Caco-2 (cell line): ENCODE data around the gene DEDD2. TPM values are rescaled to one million over a fixed set of nuclear protein-coding genes. Genes with fewer than 3 reads are reported as not detected.

Source experiments
- BruUV-seq: library from RNA; stranded (reverse); fragments of 400-500 nt; replicated peaks from 2 replicates; lab custom pipeline; 2021; lab: Mats Ljungman, UMichigan
- CTCF ChIA-PET: fragments of 300-600 bp; sonication (Branson Sonifier 250); formaldehyde crosslinking; loops from one replicate; lab custom pipeline; 2022; ENCODE audit warnings: antibody characterized with exemption; lab: Charles Lee
- POLR2A ChIA-PET: fragments of 300-600 bp; sonication (Branson Sonifier 250); formaldehyde crosslinking; loops from one replicate; lab custom pipeline; 2022; ENCODE audit warnings: antibody characterized with exemption; lab: Charles Lee
- DNase-seq, 2 experiments: peaks; one replicate each; pipeline versions ENCODE4 v3.0.0 to v3.0.0-alpha.2; 2020 to 2022
- H3K27me3 ChIP-seq: replicated peaks from 2 replicates; pipeline ENCODE4 v1.6.0; 2011; ENCODE audit warnings: low read length; ENCODE audit not compliant: control insufficient read depth, insufficient read depth
- H3K36me3 ChIP-seq: 2 replicates; pipeline ENCODE4 v1.5.1; 2011; ENCODE audit warnings: low read length; ENCODE audit not compliant: control insufficient read depth, insufficient read depth
- H3K4me1 ChIP-seq: fragments of 250-450 bp; sonication (Bioruptor Pico); 2 replicates; pipeline ENCODE4 v1.5.1; 2020; ENCODE audit warnings: mild to moderate bottlenecking
- H3K4me3 ChIP-seq: 2 replicates; pipeline ENCODE4 v1.5.1; 2011; ENCODE audit warnings: low read depth, mild to moderate bottlenecking, control low read depth, low read length
- H3K9me3 ChIP-seq: fragments of 250-450 bp; sonication (Bioruptor Pico); 2 replicates; pipeline ENCODE4 v1.5.1; 2020; ENCODE audit warnings: mild to moderate bottlenecking, moderate library complexity
- H3K27ac Mint-ChIP-seq: one replicate; pipeline ENCODE4 v1.8.0; 2022; ENCODE audit warnings: mixed read lengths; ENCODE audit not compliant: unreplicated experiment
- H3K27me3 Mint-ChIP-seq: one replicate; pipeline ENCODE4 v1.8.0; 2022; ENCODE audit warnings: mixed read lengths; ENCODE audit not compliant: insufficient read depth, unreplicated experiment
- H3K36me3 Mint-ChIP-seq: one replicate; pipeline ENCODE4 v1.8.0; 2022; ENCODE audit warnings: mild to moderate bottlenecking, mixed read lengths; ENCODE audit not compliant: insufficient read depth, unreplicated experiment
- H3K4me1 Mint-ChIP-seq: one replicate; pipeline ENCODE4 v1.8.0; 2022; ENCODE audit warnings: low read depth, mixed read lengths; ENCODE audit not compliant: unreplicated experiment
- H3K4me3 Mint-ChIP-seq: one replicate; pipeline ENCODE4 v1.8.0; 2022; ENCODE audit warnings: mild to moderate bottlenecking, moderate library complexity, mixed read lengths; ENCODE audit not compliant: unreplicated experiment
- H3K9me3 Mint-ChIP-seq: one replicate; pipeline ENCODE4 v1.8.0; 2022; ENCODE audit warnings: mixed read lengths; ENCODE audit not compliant: unreplicated experiment
- intact Hi-C: fragments of 100-400 bp; cut with micrococcal nuclease; formaldehyde crosslinking; loops from one replicate; pipeline ENCODE4 v1.10.0; 2022; ENCODE audit not compliant: unreplicated experiment
- total RNA-seq: library from RNA; stranded (reverse); gene quantifications from 2 replicates; pipeline ENCODE4 v1.2.3, GENCODE V29; 2022
- TF ChIP-seq, protein P1 (sequence below), 2 experiments: fragments of 200-600 bp in 1 of 2; IDR thresholded peaks; 1 replicate in 1 of 2; 2 replicates in 1 of 2; pipeline versions ENCODE4 v1.5.1 to v1.8.0; 2011 to 2022; ENCODE audit warnings: antibody characterized with exemption in 1 of 2, control low read depth in 1 of 2, inconsistent platforms in 1 of 2, low read depth in 1 of 2, low read length in 1 of 2, mild to moderate bottlenecking in 1 of 2, moderate library complexity in 1 of 2; ENCODE audit not compliant: insufficient read depth in 1 of 2, severe bottlenecking in 1 of 2, unreplicated experiment in 1 of 2

Gene DEDD2
- total RNA-seq, 1 experiment from 2014 or later, result 31.2 TPM

DNA sequence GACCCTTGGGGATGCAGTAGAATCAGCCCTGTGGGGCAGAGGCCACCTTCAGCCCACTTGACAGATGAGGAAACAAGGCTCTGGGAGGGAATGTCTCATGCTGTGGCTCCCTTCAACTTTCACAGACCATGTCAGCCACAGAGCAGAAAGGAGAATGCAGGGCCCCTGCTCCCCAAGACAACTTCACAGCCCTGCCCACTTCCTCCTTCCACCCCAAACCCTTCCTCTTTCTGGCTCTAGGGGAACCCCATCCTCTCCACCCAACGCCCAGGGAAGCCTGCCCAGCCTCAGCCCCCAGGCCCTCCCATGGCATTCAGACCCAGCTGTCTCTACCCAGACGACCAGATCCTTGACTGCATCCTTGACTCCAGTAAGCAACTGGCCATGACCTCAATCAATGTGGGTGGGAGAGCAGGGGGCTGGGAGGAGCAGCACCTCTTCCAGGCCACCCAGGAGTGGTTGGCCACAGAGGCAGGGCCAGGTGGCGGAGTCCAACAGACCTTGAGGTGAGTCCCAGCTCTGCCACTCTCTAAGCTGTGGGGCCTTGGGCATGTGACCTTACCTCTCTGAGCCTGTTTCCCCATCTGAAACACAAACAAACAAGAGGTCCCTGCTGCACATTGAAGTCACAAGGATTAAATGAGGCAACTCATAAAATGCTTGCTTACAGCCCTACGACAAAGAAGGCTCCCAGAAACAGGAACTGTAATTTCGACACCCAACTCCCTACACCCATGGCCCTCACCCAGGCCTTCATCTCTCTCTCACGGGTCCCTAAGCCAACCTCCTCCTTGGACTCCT is 15.8 kb downstream of the DEDD2 start:
- Mint-ChIP-seq H3K36me3 (peaks cover 60% of the 10 kb centered on the region), H3K27ac (no peak overlapping the region), H3K27me3 (no peaks in the 10 kb centered on the region), H3K9me3 (no peaks in the 10 kb centered on the region), H3K4me1 (no peaks in the 10 kb centered on the region), H3K4me3 (no peak overlapping the region)
- no peak for DNase-seq
- no peaks in the 10 kb centered on the region for H3K9me3 ChIP-seq
- CTCF ChIA-PET, result no interaction called here
- TF ChIP-seq, protein P1, sequence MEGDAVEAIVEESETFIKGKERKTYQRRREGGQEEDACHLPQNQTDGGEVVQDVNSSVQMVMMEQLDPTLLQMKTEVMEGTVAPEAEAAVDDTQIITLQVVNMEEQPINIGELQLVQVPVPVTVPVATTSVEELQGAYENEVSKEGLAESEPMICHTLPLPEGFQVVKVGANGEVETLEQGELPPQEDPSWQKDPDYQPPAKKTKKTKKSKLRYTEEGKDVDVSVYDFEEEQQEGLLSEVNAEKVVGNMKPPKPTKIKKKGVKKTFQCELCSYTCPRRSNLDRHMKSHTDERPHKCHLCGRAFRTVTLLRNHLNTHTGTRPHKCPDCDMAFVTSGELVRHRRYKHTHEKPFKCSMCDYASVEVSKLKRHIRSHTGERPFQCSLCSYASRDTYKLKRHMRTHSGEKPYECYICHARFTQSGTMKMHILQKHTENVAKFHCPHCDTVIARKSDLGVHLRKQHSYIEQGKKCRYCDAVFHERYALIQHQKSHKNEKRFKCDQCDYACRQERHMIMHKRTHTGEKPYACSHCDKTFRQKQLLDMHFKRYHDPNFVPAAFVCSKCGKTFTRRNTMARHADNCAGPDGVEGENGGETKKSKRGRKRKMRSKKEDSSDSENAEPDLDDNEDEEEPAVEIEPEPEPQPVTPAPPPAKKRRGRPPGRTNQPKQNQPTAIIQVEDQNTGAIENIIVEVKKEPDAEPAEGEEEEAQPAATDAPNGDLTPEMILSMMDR (IDR thresholded peaks at IDR 0.05; ENCODE audit: insufficient read depth in 1 of 2, low read depth in 1 of 2, low read length in 1 of 2, severe bottlenecking in 1 of 2, unreplicated experiment in 1 of 2), result no peak
- H3K4me1 ChIP-seq, result no peaks in the 10 kb centered on the region
- intact Hi-C loops, result no loop called here
- no TSS peak for BruUV-seq
- no peak overlapping the region for H3K4me3 ChIP-seq
- H3K27me3 ChIP-seq, result no peaks in the 10 kb centered on the region
- peaks cover 6% of the 10 kb centered on the region for H3K36me3 ChIP-seq
- POLR2A ChIA-PET, result no interaction called here

DNA sequence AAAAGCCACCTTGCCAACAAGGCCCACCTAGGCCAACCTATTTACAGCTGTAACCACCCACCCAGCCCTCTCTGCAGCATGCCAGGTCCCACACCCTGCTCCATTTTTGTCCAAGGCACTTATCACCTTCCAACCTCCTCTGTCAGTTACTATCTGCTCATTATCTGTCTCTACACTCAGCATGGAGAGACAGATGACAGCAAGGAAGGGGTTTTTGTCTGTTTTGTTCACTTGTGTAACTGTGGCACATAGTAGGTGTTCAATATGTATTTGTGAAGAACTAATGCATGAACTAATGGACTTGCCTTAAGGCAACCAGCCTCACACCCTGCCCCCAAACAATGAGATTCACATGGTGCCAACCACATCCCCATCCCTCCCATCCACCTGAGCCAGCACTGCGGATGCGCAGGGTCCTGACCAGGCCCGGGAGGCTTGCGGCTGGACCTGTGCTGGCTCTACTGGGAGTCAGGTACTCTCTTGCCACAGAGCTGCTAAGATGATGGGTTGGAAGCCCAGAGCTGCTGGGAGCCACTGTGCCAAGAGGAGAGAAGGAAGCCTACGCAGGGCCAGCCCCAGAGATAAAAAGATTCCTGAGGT is 17.3 kb downstream of the DEDD2 start:
- DNase-seq, result no peak
- Mint-ChIP-seq H3K4me1 (no peaks in the 10 kb centered on the region), H3K27ac (no peak overlapping the region), H3K27me3 (no peaks in the 10 kb centered on the region), H3K9me3 (no peaks in the 10 kb centered on the region), H3K36me3 (peaks cover 53% of the 10 kb centered on the region), H3K4me3 (no peak overlapping the region)
- H3K4me3 ChIP-seq, result no peak overlapping the region
- intact Hi-C loops, result no loop called here
- H3K27me3 ChIP-seq, result no peaks in the 10 kb centered on the region
- H3K4me1 ChIP-seq, result no peaks in the 10 kb centered on the region
- H3K9me3 ChIP-seq, result no peaks in the 10 kb centered on the region
- TF ChIP-seq, protein P1 (IDR thresholded peaks at IDR 0.05; ENCODE audit: insufficient read depth in 1 of 2, low read depth in 1 of 2, low read length in 1 of 2, severe bottlenecking in 1 of 2, unreplicated experiment in 1 of 2), result no peak
- peaks cover 6% of the 10 kb centered on the region for H3K36me3 ChIP-seq
- CTCF ChIA-PET, result interaction anchor here (0.6 kb wide), 1 partner anchor 184 kb away, joined by 3 read pairs; no protein-coding TSS in a partner anchor
- no TSS peak for BruUV-seq
- POLR2A ChIA-PET, result no interaction called here

DNA sequence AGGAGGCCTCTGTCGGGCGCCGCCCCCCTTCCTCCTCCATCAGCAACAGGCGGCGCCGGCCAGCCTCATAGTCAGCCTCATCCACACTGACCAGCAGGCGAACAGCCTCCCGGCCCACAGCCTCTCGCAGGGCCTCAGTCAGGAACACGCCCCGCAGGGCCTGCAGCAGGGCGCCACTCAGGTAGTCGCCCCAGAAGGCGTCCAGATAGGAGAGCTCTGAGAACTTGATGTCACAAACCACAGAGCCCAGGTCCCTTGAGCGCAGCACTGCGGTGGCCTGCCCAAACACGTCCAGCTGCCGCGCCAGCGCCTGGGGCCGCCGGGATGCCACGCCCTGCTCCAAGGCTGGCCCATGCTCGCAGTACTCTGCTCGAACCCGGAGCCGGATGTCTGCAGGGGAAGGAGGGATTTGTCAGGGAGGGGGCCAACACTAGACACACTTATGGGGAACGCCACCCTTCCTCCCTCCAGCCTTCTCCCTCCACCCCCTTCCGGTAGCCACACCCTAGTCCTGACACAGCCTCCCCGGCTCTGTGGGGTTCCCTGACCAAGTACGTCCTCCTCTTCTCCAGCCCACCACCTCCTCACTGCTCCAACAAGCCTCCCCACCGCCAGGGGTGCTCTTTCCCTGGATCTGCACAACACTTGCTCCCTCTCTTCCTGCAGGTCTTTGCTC is 17.9 kb downstream of the DEDD2 start:
- Histone ChIP-seq H3K27me3 (no peaks in the 10 kb centered on the region), H3K36me3 (peaks cover 6% of the 10 kb centered on the region), H3K4me1 (no peaks in the 10 kb centered on the region), H3K4me3 (no peak overlapping the region), H3K9me3 (no peaks in the 10 kb centered on the region)
- ChIA-PET CTCF (no interaction called here), POLR2A (no interaction called here)
- no peaks in the 10 kb centered on the region for H3K27me3 Mint-ChIP-seq
- no peak for DNase-seq
- TF ChIP-seq, protein P1 (IDR thresholded peaks at IDR 0.05; ENCODE audit: insufficient read depth in 1 of 2, low read depth in 1 of 2, low read length in 1 of 2, severe bottlenecking in 1 of 2, unreplicated experiment in 1 of 2), result no peak
- intact Hi-C loops, result no loop called here
- peaks cover 46% of the 10 kb centered on the region for H3K36me3 Mint-ChIP-seq
- no peaks in the 10 kb centered on the region for H3K4me1 Mint-ChIP-seq
- BruUV-seq, result no TSS peak
- no peak overlapping the region for H3K27ac Mint-ChIP-seq
- peaks cover 1% of the 10 kb centered on the region for H3K9me3 Mint-ChIP-seq
- no peak overlapping the region for H3K4me3 Mint-ChIP-seq
